DMS153 (cell line): ENCODE data around the gene ZNF524.

ENCODE experiments used
- DNase-seq: peaks from one replicate; lab custom pipeline; 2025; lab: John Stamatoyannopoulos, UW

The ZNF524 gene

GRCh38 chr19:55602104-55603001 lies 2.3 kb downstream of the ZNF524 start:
- no peak for DNase-seq

- DNase-seq, result no peak
These were observed 3.0 kb downstream of the ZNF524 start for GRCh38 chr19:55603115-55603514.

GRCh38 chr19:55603581-55604292 lies 3.6 kb downstream of the ZNF524 start:
- DNase-seq, result no peak

GRCh38 chr19:55605207-55605636 lies 5.1 kb downstream of the ZNF524 start:
- peak; percentile 95 for DNase-seq

GRCh38 chr19:55605637-55606470 lies 5.8 kb downstream of the ZNF524 start, which contains the start of gene ZNF865:
TSS of gene ZNF865 (plus strand) at chr19:55605647. CDS start at chr19:55613619, 7,972 bp downstream.
- peak; percentile 50 for DNase-seq

GRCh38 chr19:55606471-55606787 lies 6.3 kb downstream of the ZNF524 start:
- DNase-seq, result no peak

- no peak for DNase-seq
These were observed 6.7 kb downstream of the ZNF524 start for GRCh38 chr19:55606817-55607216.

GRCh38 chr19:55609326-55609725 lies 9.2 kb downstream of the ZNF524 start:
- no peak for DNase-seq

- no peak for DNase-seq
These were observed 11.4 kb downstream of the ZNF524 start for GRCh38 chr19:55611300-55611982.

GRCh38 chr19:55611983-55612645 lies 12.0 kb downstream of the ZNF524 start:
- DNase-seq, result no peak

- no peak for DNase-seq
These were observed 13.3 kb downstream of the ZNF524 start for GRCh38 chr19:55613396-55613795.

- DNase-seq, result no peak
These were observed 14.0 kb downstream of the ZNF524 start for GRCh38 chr19:55613930-55614710.

- DNase-seq, result no peak
These were observed 14.8 kb downstream of the ZNF524 start for GRCh38 chr19:55614711-55615542.

- DNase-seq, result no peak
These were observed 15.7 kb downstream of the ZNF524 start for GRCh38 chr19:55615543-55616394.

GRCh38 chr19:55616395-55616875 lies 16.3 kb downstream of the ZNF524 start:
- no peak for DNase-seq

- DNase-seq, result no peak
These were observed 17.3 kb downstream of the ZNF524 start for GRCh38 chr19:55617426-55617825.

GRCh38 chr19:55618426-55618825 lies 18.3 kb downstream of the ZNF524 start:
- DNase-seq, result no peak

- no peak for DNase-seq
These were observed 19.2 kb downstream of the ZNF524 start for GRCh38 chr19:55619286-55619685.
